Left lung (tissue), 10 donors: Measurements from ENCODE around the gene SOX10. TPM values are rescaled to one million over a fixed set of nuclear protein-coding genes. Genes with fewer than 3 reads are reported as not detected.

Source experiments
- ATAC-seq: fragments of 200-7000 bp; cut with Tn5 transposase; one replicate; pipeline ENCODE4 v1.9.1; 2020; ENCODE audit warnings: moderate library complexity
- DNase-seq, 4 donors: peaks; one replicate each; pipeline ENCODE4 v3.0.0-alpha.2; 2013 to 2020
- H3K27ac ChIP-seq, 2 donors: fragments of 200-600 bp; sonication (generic) in 1 of 2; one replicate each; pipeline versions ENCODE4 v1.5.0 to v1.8.0; 2020 to 2021
- H3K27me3 ChIP-seq, 2 donors: fragments of 200-600 bp; sonication (generic) in 1 of 2; one replicate each; pipeline versions ENCODE4 v1.5.0 to v1.8.0; 2020 to 2021
- H3K36me3 ChIP-seq, 2 donors: fragments of 200-600 bp; sonication (generic) in 1 of 2; one replicate each; pipeline versions ENCODE4 v1.5.0 to v1.8.0; 2020 to 2021
- H3K4me1 ChIP-seq, 2 donors: fragments of 200-600 bp; one replicate each; pipeline ENCODE4 v1.8.0; 2021
- H3K4me3 ChIP-seq, 2 donors: fragments of 200-600 bp; sonication (generic) in 1 of 2; one replicate each; pipeline versions ENCODE4 v1.5.0 to v1.8.0; 2020 to 2021; ENCODE audit warnings: mild to moderate bottlenecking in 1 of 2
- H3K9me3 ChIP-seq, 2 donors: fragments of 200-600 bp; sonication (generic) in 1 of 2; one replicate each; pipeline versions ENCODE4 v1.5.0 to v1.8.0; 2020 to 2021
- CTCF ChIP-seq, 2 donors: fragments of 200-600 bp; sonication (generic) in 1 of 2; IDR thresholded peaks; one replicate each; pipeline versions ENCODE4 v1.5.0 to v1.8.0; 2021; ENCODE audit warnings: antibody characterized with exemption in 2 of 2
- intact Hi-C, 2 donors: fragments of 100-400 bp; cut with DNase I; formaldehyde crosslinking; loops; one replicate each; pipeline versions ENCODE4 v1.11.2 to v1.14.2; 2022
- polyA plus RNA-seq, 6 donors: library from polyadenylated mRNA; unstranded; fragments of 120-200 nt; gene quantifications; one replicate each; pipeline ENCODE4 v1.2.1, GENCODE V29; 2013; ENCODE audit not compliant: insufficient read length in 6 of 6
- total RNA-seq, 2 donors: library from RNA; stranded (reverse); fragmentation: NEBNext Ultra II Directional; extraction: Animal tissue kit (Norgen Biotek cat#: 25700); gene quantifications; one replicate each; pipeline ENCODE4 v1.2.1, GENCODE V29; 2021
- donor health status: DM: no; HTN: yes; CAD: no.
- donor health status: DM: no; HTN: no; CAD: no.

SOX10 gene
- total and polyA plus RNA-seq, 8 donors = 0.41 to 1.0 (median 0.83) TPM; not detected in 2

- Histone ChIP-seq H3K27me3 (no peaks in the 10 kb centered on the region), H3K27ac (no peak overlapping the region), H3K9me3 (no peaks in the 10 kb centered on the region), H3K4me3 (no peak overlapping the region), H3K36me3 (no peaks in the 10 kb centered on the region), H3K4me1 (peaks cover 7 to 14% of the 10 kb centered on the region in 2 donors)
- intact Hi-C loops = no loop called here
- DNase-seq = no peak
- no peak for TF ChIP-seq CTCF (IDR thresholded peaks at IDR 0.05)
- no peak for ATAC-seq
Observed at GRCh38 chr22:38018938-38019827, 34.8 kb upstream of the SOX10 start.

- DNase-seq = no peak
- intact Hi-C loops = no loop called here
- H3K27ac ChIP-seq = peak overlapping the region in 1 of 2 donors; percentile 60
- ATAC-seq = no peak
- H3K9me3 ChIP-seq = no peaks in the 10 kb centered on the region
- H3K4me1 ChIP-seq = peaks cover 7 to 14% of the 10 kb centered on the region in 2 donors
- H3K27me3 ChIP-seq = no peaks in the 10 kb centered on the region
- H3K36me3 ChIP-seq = no peaks in the 10 kb centered on the region
- no peak overlapping the region for H3K4me3 ChIP-seq
- TF ChIP-seq CTCF (IDR thresholded peaks at IDR 0.05) = no peak
Observed at GRCh38 chr22:38017939-38018885, 33.9 kb upstream of the SOX10 start.

GRCh38 chr22:38017272-38017920 is 33.0 kb upstream of the SOX10 start:
- peak; percentile 74 for ATAC-seq
- intact Hi-C loops = no loop called here
- H3K9me3 ChIP-seq = no peaks in the 10 kb centered on the region
- no peaks in the 10 kb centered on the region for H3K36me3 ChIP-seq
- no peak overlapping the region for H3K4me3 ChIP-seq
- DNase-seq = peak in 3 of 4 donors; percentile 12 to 86 (median 69)
- H3K4me1 ChIP-seq = peaks cover 7 to 14% of the 10 kb centered on the region in 2 donors
- H3K27ac ChIP-seq = peak overlapping the region; percentile 42 to 60
- TF ChIP-seq CTCF (IDR thresholded peaks at IDR 0.05) = no peak
- no peaks in the 10 kb centered on the region for H3K27me3 ChIP-seq

- Histone ChIP-seq H3K27ac (peak overlapping the region; percentile 42 to 60), H3K4me3 (no peak overlapping the region), H3K9me3 (no peaks in the 10 kb centered on the region), H3K36me3 (no peaks in the 10 kb centered on the region), H3K27me3 (no peaks in the 10 kb centered on the region), H3K4me1 (peaks cover 7 to 14% of the 10 kb centered on the region in 2 donors)
- ATAC-seq (peak; percentile 47), DNase-seq (peak in 2 of 4 donors; percentile 42 to 76)
- no peak for TF ChIP-seq CTCF (IDR thresholded peaks at IDR 0.05)
- intact Hi-C loops = no loop called here
Observed at GRCh38 chr22:38016182-38017151, 32.1 kb upstream of the SOX10 start.
